Measurements from ENCODE around the gene KIAA0825. TPM values are rescaled to one million over a fixed set of nuclear protein-coding genes. Genes with fewer than 3 reads are reported as not detected.

Gene KIAA0825
- total and polyA plus RNA-seq, 7 donors = 0.46 to 4.6 (median 3.3) TPM; not detected in 1

- Histone ChIP-seq H3K9me3 (no peaks in the 10 kb centered on the region), H3K27ac (no peak overlapping the region), H3K27me3 (no peaks in the 10 kb centered on the region), H3K36me3 (no peaks in the 10 kb centered on the region), H3K4me3 (no peak overlapping the region), H3K4me1 (peaks cover 0 to 13% (median 6%) of the 10 kb centered on the region in 4 donors)
- intact Hi-C loops (cut with DNase I) = no loop called here
- TF ChIP-seq POLR2A (IDR thresholded peaks at IDR 0.05) (no peak), POLR2AphosphoS5 (IDR thresholded peaks at IDR 0.05) (no peak), CTCF (IDR thresholded peaks at IDR 0.05) (no peak), EP300 (IDR thresholded peaks at IDR 0.05) (no peak)
- DNase-seq = no peak
Measured at GRCh38 chr5:94218374-94218773, 400.0 kb downstream of the KIAA0825 start.

GRCh38 chr5:94217745-94218144, 400.7 kb downstream of the KIAA0825 start:
- Histone ChIP-seq H3K27ac (no peak overlapping the region), H3K36me3 (no peaks in the 10 kb centered on the region), H3K9me3 (no peaks in the 10 kb centered on the region), H3K27me3 (no peaks in the 10 kb centered on the region), H3K4me1 (peaks cover 0 to 13% (median 6%) of the 10 kb centered on the region in 4 donors), H3K4me3 (no peak overlapping the region)
- TF ChIP-seq POLR2A (IDR thresholded peaks at IDR 0.05) (no peak), EP300 (IDR thresholded peaks at IDR 0.05) (no peak), CTCF (IDR thresholded peaks at IDR 0.05) (no peak), POLR2AphosphoS5 (IDR thresholded peaks at IDR 0.05) (no peak)
- intact Hi-C loops (cut with DNase I) = no loop called here
- 61 to 77% methylated on average over 3 of the region's 3 CpGs for WGBS, 2 donors
- DNase-seq = no peak

- Histone ChIP-seq H3K4me3 (no peak overlapping the region), H3K9me3 (no peaks in the 10 kb centered on the region), H3K4me1 (peaks cover 0 to 13% (median 6%) of the 10 kb centered on the region in 4 donors), H3K36me3 (no peaks in the 10 kb centered on the region), H3K27ac (no peak overlapping the region), H3K27me3 (no peaks in the 10 kb centered on the region)
- DNase-seq = no peak
- intact Hi-C loops (cut with DNase I) = no loop called here
- TF ChIP-seq CTCF (IDR thresholded peaks at IDR 0.05) (no peak), EP300 (IDR thresholded peaks at IDR 0.05) (no peak), POLR2AphosphoS5 (IDR thresholded peaks at IDR 0.05) (no peak), POLR2A (IDR thresholded peaks at IDR 0.05) (no peak)
- WGBS, 2 donors = 79 to 80% methylated on average over 2 of the region's 2 CpGs
Measured at GRCh38 chr5:94217216-94217615, 401.2 kb downstream of the KIAA0825 start.

GRCh38 chr5:94212476-94212875, 405.9 kb downstream of the KIAA0825 start:
- no peak overlapping the region for H3K27ac ChIP-seq
- no peak for DNase-seq
- no peaks in the 10 kb centered on the region for H3K4me1 ChIP-seq
- H3K27me3 ChIP-seq = no peaks in the 10 kb centered on the region
- no peak for TF ChIP-seq EP300 (IDR thresholded peaks at IDR 0.05)
- TF ChIP-seq POLR2A (IDR thresholded peaks at IDR 0.05) = no peak
- TF ChIP-seq CTCF (IDR thresholded peaks at IDR 0.05) = no peak
- TF ChIP-seq POLR2AphosphoS5 (IDR thresholded peaks at IDR 0.05) = no peak
- no peaks in the 10 kb centered on the region for H3K9me3 ChIP-seq
- intact Hi-C loops (cut with DNase I) = no loop called here
- no peaks in the 10 kb centered on the region for H3K36me3 ChIP-seq
- H3K4me3 ChIP-seq = no peak overlapping the region
- 0 to 67% methylated on average over 1 of the region's 1 CpG for WGBS, 2 donors

- WGBS, 2 donors = 82 to 88% methylated on average over 8 of the region's 8 CpGs
- no peak overlapping the region for H3K4me3 ChIP-seq
- TF ChIP-seq CTCF (IDR thresholded peaks at IDR 0.05) = no peak
- no peak for TF ChIP-seq POLR2AphosphoS5 (IDR thresholded peaks at IDR 0.05)
- no peak for TF ChIP-seq EP300 (IDR thresholded peaks at IDR 0.05)
- TF ChIP-seq POLR2A (IDR thresholded peaks at IDR 0.05) = no peak
Measured at GRCh38 chr5:94209774-94210355, 408.5 kb downstream of the KIAA0825 start.

More at GRCh38 chr5:94209774-94210355, 408.5 kb downstream of the KIAA0825 start:
- no peaks in the 10 kb centered on the region for H3K36me3 ChIP-seq
- H3K4me1 ChIP-seq = no peaks in the 10 kb centered on the region
- intact Hi-C loops (cut with DNase I) = no loop called here
- no peaks in the 10 kb centered on the region for H3K27me3 ChIP-seq
- no peak for DNase-seq
- no peak overlapping the region for H3K27ac ChIP-seq
- no peaks in the 10 kb centered on the region for H3K9me3 ChIP-seq
